Right atrium auricular region (tissue), 2 donors: Measurements from ENCODE around the gene DDI1. TPM values are rescaled to one million over a fixed set of nuclear protein-coding genes. Genes with fewer than 3 reads are reported as not detected.

ENCODE experiments used
- DNase-seq: peaks from one replicate; pipeline ENCODE4 v3.0.0-alpha.2; 2019; ENCODE audit warnings: low spot score
- H3K27ac ChIP-seq, 2 donors: fragments of 200-600 bp; sonication (generic); 1 replicate in 1 of 2; 2 replicates in 1 of 2; pipeline ENCODE4 v1.5.1; 2016 to 2019
- H3K27me3 ChIP-seq, 2 donors: fragments of 200-600 bp; sonication (generic); one replicate each; pipeline versions ENCODE4 v1.5.1 to v1.6.0; 2017 to 2019
- H3K36me3 ChIP-seq: fragments of 200-600 bp; sonication (generic); one replicate; pipeline ENCODE4 v1.5.1; 2016
- H3K4me1 ChIP-seq, 2 donors: fragments of 200-600 bp; sonication (generic); one replicate each; pipeline versions ENCODE4 v1.5.1 to v1.6.0; 2017 to 2019
- H3K4me3 ChIP-seq, 2 donors: fragments of 200-600 bp; sonication (generic); 1 replicate in 1 of 2; 2 replicates in 1 of 2; pipeline ENCODE4 v1.5.1; 2017 to 2019; ENCODE audit warnings: mild to moderate bottlenecking in 1 of 2, moderate library complexity in 1 of 2
- H3K9me3 ChIP-seq, 2 donors: fragments of 200-600 bp; sonication (generic); one replicate each; pipeline ENCODE4 v1.5.1; 2019
- CTCF ChIP-seq, 2 donors: fragments of 200-600 bp; sonication (generic); IDR thresholded peaks; one replicate each; pipeline ENCODE4 v1.5.1; 2019; ENCODE audit warnings: antibody characterized with exemption in 2 of 2
- total RNA-seq, 2 donors: library from RNA; depleted of rRNA; stranded (reverse); fragments of >200 nt; gene quantifications; one replicate each; pipeline ENCODE4 v1.1.0, GENCODE V29; 2016

The DDI1 gene
- total RNA-seq: not detected

GRCh38 chr11:104036588-104036987 lies at the start of gene DDI1:
Gene DDI1, plus strand, starts transcription at chr11:104036640. Its CDS starts 183 bp downstream, at chr11:104036823.
- peaks cover 0 to 5% of the 10 kb centered on the region in 2 donors for H3K4me1 ChIP-seq
- DNase-seq: no peak
- no peaks in the 10 kb centered on the region for H3K36me3 ChIP-seq
- TF ChIP-seq CTCF (IDR thresholded peaks at IDR 0.05): no peak
- H3K27ac ChIP-seq: no peak within 1 kb of the TSS
- no peaks in the 10 kb centered on the region for H3K27me3 ChIP-seq
- H3K9me3 ChIP-seq: no peaks in the 10 kb centered on the region
- H3K4me3 ChIP-seq: no peak within 1 kb of the TSS

GRCh38 chr11:103987629-103988594 lies 48.5 kb upstream of the DDI1 start:
- Histone ChIP-seq H3K27me3 (no peaks in the 10 kb centered on the region), H3K4me1 (no peaks in the 10 kb centered on the region), H3K36me3 (no peaks in the 10 kb centered on the region), H3K4me3 (no peak overlapping the region), H3K9me3 (no peaks in the 10 kb centered on the region), H3K27ac (no peak overlapping the region)
- no peak for TF ChIP-seq CTCF (IDR thresholded peaks at IDR 0.05)
- DNase-seq: no peak

GRCh38 chr11:103988595-103988969 lies 47.9 kb upstream of the DDI1 start:
- Histone ChIP-seq H3K4me3 (no peak overlapping the region), H3K27me3 (no peaks in the 10 kb centered on the region), H3K9me3 (no peaks in the 10 kb centered on the region), H3K36me3 (no peaks in the 10 kb centered on the region), H3K4me1 (no peaks in the 10 kb centered on the region), H3K27ac (no peak overlapping the region)
- DNase-seq: no peak
- no peak for TF ChIP-seq CTCF (IDR thresholded peaks at IDR 0.05)

GRCh38 chr11:103993507-103993906 lies 42.9 kb upstream of the DDI1 start:
- no peak overlapping the region for H3K27ac ChIP-seq
- TF ChIP-seq CTCF (IDR thresholded peaks at IDR 0.05): no peak
- no peaks in the 10 kb centered on the region for H3K27me3 ChIP-seq
- no peaks in the 10 kb centered on the region for H3K36me3 ChIP-seq
- H3K4me3 ChIP-seq: no peak overlapping the region
- no peaks in the 10 kb centered on the region for H3K9me3 ChIP-seq
- no peak for DNase-seq
- no peaks in the 10 kb centered on the region for H3K4me1 ChIP-seq

- DNase-seq: no peak
- TF ChIP-seq CTCF (IDR thresholded peaks at IDR 0.05): no peak
- no peaks in the 10 kb centered on the region for H3K4me1 ChIP-seq
Measured at GRCh38 chr11:103994094-103994493, 42.3 kb upstream of the DDI1 start.

More at GRCh38 chr11:103994094-103994493, 42.3 kb upstream of the DDI1 start:
- Histone ChIP-seq H3K36me3 (no peaks in the 10 kb centered on the region), H3K27me3 (no peaks in the 10 kb centered on the region), H3K4me3 (no peak overlapping the region), H3K27ac (no peak overlapping the region), H3K9me3 (no peaks in the 10 kb centered on the region)
